DMS153 treated with DMSO at 0.1 percent for 48 hours (cell line): ENCODE results near the gene TRAPPC12.

Experiments used
- DNase-seq: peaks from one replicate; lab custom pipeline; 2025; ENCODE audit not compliant: unreplicated experiment; lab: John Stamatoyannopoulos, UW

Gene TRAPPC12

GRCh38 chr2:3405876-3406275 lies 26.4 kb downstream of the TRAPPC12 start:
- DNase-seq = no peak

- no peak for DNase-seq
These were observed 27.0 kb downstream of the TRAPPC12 start for GRCh38 chr2:3406501-3406900.

GRCh38 chr2:3408781-3409180 lies 29.3 kb downstream of the TRAPPC12 start:
- no peak for DNase-seq

GRCh38 chr2:3409627-3410170 lies 30.2 kb downstream of the TRAPPC12 start:
- DNase-seq = no peak

- DNase-seq = no peak
These were observed 31.6 kb downstream of the TRAPPC12 start for GRCh38 chr2:3411103-3411502.

GRCh38 chr2:3413697-3414096 lies 34.2 kb downstream of the TRAPPC12 start:
- peak; percentile 80 for DNase-seq

GRCh38 chr2:3414133-3414860 lies 34.8 kb downstream of the TRAPPC12 start:
- no peak for DNase-seq

- no peak for DNase-seq
These were observed 39.4 kb downstream of the TRAPPC12 start for GRCh38 chr2:3418766-3419404.

GRCh38 chr2:3420076-3420768 lies 40.7 kb downstream of the TRAPPC12 start:
- no peak for DNase-seq

GRCh38 chr2:3420769-3421397 lies 41.4 kb downstream of the TRAPPC12 start:
- no peak for DNase-seq

- DNase-seq = no peak
These were observed 42.1 kb downstream of the TRAPPC12 start for GRCh38 chr2:3421580-3421979.

GRCh38 chr2:3422161-3422779 lies 42.8 kb downstream of the TRAPPC12 start:
- DNase-seq = no peak

- peak; percentile 5 for DNase-seq
These were observed 44.1 kb downstream of the TRAPPC12 start for GRCh38 chr2:3423492-3424170.

- DNase-seq = no peak
These were observed 44.8 kb downstream of the TRAPPC12 start for GRCh38 chr2:3424171-3424795.

- no peak for DNase-seq
These were observed 47.1 kb downstream of the TRAPPC12 start for GRCh38 chr2:3426615-3427014.

- no peak for DNase-seq
These were observed 47.8 kb downstream of the TRAPPC12 start for GRCh38 chr2:3427272-3427671.

- DNase-seq = no peak
These were observed 49.1 kb downstream of the TRAPPC12 start for GRCh38 chr2:3428577-3428976.

- no peak for DNase-seq
These were observed 49.6 kb downstream of the TRAPPC12 start for GRCh38 chr2:3429066-3429610.

- no peak for DNase-seq
These were observed 50.7 kb downstream of the TRAPPC12 start for GRCh38 chr2:3430172-3430571.
